Kidney glomerular epithelial cell (primary cell): ENCODE results near the gene C4orf36.
A peak's percentile ranks its signal among the peaks of the same experiment; 100 is the strongest.

ENCODE experiments used
- DNase-seq: peaks from one replicate; lab custom pipeline; 2025; lab: John Stamatoyannopoulos, UW

C4orf36 gene, protein sequence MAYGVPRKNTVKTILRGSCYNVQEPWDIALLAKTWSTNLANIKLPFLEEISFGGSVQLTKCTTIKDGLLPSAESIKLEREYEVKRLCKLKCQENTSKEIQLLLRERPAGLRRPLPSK

GRCh38 chr4:86891762-86892635 lies at the start of gene C4orf36:
C4orf36 (minus strand) TSS chr4:86892422; CDS start chr4:86891520, 902 bp downstream.
- peak; percentile 51 for DNase-seq

GRCh38 chr4:86940920-86941460 lies 48.8 kb upstream of the C4orf36 start:
- no peak for DNase-seq

DNA sequence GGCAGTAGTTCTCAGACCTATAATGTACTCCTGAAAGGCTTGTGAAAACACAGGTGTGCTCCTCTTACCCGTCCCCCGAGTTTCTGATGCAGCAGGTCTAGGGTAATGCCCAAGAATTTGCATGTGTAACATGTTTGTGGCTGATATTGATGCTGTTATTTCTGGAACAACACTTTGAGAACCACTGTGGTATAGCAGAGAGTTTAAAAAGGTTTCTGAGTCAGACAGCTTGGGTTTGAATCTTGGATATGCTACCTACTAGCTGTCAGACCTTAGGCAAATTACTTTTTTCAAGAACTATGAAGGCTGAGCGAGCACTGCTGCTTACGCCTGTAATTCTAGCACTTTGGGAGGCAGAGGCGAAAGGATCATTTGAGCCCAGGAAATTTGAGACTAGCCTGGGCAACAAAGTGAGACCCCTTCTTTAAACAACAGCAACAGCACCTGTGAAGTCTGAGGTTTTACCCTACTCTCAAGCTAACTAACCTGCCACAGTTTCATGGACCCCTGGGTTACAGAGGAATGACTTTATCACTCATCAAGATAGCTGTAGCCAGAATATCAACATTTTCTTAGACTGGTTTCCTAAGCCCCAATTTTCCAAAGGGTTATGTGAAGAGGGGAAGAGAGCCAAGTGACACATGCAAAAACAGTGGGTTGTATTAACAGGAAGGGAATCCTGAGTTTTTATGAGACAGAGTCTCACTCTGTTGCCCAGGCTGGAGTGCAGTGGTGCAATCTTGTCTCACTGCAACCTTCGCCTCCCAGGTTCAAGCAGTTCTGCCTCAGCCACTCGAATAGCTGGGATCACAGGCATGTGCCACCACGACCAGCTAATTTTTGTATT lies 47.7 kb upstream of the C4orf36 start:
- no peak for DNase-seq

DNA sequence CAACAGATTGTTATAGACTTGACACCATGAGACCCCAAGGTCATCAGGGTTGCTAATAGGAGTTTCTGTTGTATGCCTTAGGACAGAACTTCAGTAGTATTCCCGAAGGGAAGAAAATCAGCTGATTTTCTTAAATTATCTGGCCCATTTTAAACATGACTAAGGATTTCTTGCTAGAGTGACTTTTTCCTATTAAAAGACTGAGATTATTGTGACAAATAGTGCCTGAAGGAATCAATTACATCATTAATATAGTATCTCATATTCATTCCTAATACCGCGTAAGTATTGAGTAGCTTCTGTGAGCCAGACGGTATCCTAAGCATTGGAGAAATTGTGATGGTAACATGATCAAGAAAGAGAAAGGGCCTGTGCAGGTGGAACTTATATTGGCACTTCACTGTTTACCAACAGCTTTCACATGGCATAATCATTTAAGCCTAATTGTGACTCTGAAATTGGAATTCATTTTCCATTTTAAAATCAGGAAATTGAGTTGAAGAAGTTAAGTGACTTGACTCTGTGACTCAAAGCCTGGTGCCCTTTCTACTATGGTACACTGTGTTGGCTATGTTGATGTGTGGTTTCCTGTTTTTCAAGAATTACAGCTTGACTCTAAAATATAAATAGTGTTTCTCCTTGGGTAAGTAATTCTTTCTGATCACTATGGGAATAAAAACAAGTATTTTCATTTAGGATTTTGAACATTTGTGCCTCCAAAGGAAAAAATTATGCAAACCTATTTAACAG lies 46.7 kb upstream of the C4orf36 start:
- DNase-seq: no peak

- DNase-seq: peak; percentile 92
Observed at GRCh38 chr4:86935853-86936733, 43.9 kb upstream of the C4orf36 start.

DNA sequence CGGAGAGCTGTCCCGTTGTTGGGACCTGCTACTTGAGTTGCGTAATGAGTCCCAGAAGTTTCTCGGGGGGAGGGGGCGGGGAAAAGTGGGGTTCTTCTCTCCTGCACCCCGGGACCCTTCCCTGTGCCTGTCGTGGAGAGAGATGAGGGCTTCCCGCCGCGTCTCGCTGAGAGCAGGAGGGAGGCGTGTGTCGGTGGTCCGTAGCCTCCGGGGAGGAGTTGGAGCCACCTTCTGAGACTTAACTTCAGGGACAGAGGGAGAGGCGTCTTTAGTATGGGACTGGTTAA lies 43.3 kb upstream of the C4orf36 start:
- no peak for DNase-seq

GRCh38 chr4:86934771-86935565 lies 42.7 kb upstream of the C4orf36 start, which contains the start of gene AFF1:
AFF1 (plus strand) TSS chr4:86935011; CDS start chr4:86948534, 13,523 bp downstream.
- DNase-seq: peak; percentile 80

DNA sequence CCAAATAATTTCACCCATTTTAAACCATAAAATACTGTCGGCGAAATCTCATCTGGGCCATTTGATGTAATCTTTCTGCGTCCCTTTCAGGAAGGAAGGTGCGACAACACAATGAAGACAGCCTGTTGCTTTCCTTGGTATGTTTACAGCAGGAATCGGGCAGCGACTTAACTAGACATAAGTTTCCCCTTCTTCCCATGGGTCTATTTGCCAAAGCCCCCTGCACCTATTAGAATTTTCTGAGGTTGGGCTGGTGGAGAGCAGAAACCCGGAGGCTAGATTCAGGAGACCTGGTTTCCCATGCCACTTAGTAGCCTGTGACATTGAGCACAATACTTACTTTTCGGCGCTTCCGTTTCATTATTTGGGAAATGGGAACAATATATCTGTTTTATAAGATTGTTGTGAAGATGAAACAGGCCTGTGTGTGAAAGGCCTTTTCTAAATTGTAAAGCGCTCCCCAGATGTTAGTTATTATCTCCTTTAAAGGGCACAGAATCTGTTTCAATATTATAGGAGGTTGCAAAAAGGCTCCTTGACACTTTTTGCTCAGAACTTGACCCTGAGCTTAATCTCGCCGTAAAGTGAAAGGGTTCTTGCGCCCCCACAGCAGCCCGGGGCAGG lies 42.0 kb upstream of the C4orf36 start:
- no peak for DNase-seq

DNA sequence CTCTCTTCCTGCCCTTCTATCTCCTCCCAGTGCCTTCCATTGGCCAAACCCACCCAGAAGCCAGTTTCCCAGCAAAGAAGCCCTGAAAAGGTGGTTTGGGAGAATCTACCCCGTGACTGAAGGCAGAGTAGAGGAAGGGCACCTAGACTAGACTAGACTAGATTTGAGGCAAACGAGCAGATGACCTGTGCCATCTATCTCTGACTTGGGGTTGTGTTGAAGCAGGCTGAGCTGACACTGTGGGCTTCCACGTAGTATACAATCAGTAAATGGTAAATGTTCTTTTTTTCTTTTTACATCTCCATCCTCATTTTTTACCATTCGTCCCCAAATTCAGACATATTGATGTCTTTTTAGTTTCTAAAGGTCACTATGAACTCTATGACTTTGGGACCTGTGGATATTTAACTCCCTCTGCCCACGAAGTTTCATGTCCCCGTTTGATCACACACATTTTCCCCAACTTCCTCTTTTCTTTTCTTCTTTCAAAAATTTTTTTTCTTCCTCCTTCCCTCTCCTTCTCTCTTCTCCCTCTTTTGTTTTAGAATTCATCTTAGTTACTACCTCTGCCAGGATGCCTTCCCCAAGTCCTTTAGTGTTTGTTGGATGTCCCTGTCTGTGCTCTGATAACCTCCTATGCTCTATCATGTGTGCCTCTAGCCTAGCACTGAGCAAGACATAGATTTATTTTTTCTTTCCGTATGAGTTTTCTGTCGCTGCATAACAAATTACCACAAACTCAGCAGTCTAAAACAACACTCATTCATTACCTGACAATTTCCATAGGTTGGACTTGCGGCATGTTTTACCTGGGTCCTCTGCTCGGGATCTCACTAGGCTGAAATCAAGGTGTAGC lies 36.4 kb upstream of the C4orf36 start:
- DNase-seq: no peak

- peak; percentile 96 for DNase-seq
Observed at GRCh38 chr4:86927843-86928395, 35.7 kb upstream of the C4orf36 start.

DNA sequence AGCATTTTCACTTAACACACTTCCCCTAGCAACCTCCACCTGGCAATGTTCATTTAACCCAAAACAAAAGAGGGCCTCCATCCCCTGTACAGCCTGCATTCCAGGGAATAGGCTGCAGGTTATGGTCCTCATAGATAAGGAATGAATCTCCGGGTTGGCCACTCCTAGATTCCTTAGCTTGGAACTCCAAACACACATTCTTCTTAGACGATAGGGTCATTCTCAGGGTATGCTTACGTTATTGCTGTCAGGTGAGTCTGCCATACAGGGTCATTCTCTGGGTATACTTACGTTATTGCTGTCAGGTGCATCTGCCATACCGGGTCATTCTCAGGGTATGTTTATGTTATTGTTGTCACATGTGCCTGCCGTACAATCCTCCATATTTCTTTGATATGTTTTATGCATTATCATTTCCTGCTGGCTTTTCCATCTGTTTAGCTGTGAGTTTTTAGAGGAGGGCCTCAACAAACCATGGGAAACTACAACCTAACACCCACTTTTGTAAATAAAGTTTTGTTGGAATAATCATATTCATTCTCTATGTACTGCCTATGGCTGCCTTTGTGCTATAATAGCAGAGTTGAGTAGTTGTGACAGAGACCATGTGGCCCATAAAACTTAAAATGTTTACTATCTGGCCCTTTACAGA lies 34.3 kb upstream of the C4orf36 start:
- no peak for DNase-seq

- peak; percentile 81 for DNase-seq
Observed at GRCh38 chr4:86924811-86925210, 32.6 kb upstream of the C4orf36 start.

DNA sequence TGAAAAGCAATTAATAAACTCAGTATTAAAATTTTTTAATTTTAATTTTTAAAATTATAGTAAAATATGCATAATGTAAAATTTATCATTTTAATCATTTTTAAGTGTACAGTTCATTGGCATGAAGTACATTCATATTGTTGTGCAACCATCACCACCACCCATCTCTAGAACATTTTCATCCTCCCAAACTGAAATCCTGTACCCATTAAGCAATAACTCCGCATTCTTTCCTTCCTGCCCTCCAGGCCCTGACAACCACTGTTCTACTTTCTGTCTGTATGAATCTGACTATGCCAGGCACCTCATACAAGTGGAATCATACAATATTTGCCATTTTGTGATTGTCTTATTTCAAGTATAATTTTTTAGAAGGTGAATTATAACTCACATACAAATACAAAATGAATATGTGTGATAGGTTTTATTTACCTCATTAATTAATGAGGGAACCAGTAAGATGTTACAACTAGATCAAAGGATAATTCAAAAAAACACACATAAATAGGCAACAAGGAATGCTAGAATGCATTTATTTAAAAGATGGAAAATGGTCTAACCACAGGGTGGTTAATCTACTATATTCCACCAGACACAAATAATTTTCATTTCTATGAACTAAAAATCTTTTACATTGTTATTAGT lies 29.5 kb upstream of the C4orf36 start:
- no peak for DNase-seq

GRCh38 chr4:86919561-86920223 lies 27.5 kb upstream of the C4orf36 start:
- no peak for DNase-seq

DNA sequence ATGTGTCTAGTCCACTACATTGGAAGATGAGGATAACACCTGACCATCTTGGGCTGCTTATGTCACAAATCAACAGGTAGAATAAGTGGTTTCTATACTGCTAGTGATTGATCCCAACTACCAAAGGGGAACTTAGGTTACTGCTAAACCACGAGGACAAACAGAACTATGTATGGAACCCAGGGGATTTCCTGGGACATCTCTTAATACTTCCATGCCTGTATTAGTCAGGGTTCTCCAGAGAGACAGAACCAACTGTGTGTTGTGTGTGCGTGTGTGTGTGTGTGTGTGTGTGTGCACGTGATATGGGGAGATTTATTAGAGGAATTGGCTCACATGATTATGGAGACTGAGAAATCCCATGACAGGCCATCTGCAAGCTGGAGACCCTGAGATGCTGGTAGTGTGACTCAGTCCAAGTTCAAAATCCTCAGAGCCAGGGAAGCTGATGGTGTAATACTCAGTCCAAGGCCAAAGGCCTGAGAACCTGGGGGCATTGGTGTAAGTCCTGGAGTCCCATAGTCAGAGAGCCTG lies 26.4 kb upstream of the C4orf36 start:
- no peak for DNase-seq
